ENCODE results near the gene TMEM53.
A peak's percentile ranks its signal among the peaks of the same experiment; 100 is the strongest.

Gene TMEM53

DNA sequence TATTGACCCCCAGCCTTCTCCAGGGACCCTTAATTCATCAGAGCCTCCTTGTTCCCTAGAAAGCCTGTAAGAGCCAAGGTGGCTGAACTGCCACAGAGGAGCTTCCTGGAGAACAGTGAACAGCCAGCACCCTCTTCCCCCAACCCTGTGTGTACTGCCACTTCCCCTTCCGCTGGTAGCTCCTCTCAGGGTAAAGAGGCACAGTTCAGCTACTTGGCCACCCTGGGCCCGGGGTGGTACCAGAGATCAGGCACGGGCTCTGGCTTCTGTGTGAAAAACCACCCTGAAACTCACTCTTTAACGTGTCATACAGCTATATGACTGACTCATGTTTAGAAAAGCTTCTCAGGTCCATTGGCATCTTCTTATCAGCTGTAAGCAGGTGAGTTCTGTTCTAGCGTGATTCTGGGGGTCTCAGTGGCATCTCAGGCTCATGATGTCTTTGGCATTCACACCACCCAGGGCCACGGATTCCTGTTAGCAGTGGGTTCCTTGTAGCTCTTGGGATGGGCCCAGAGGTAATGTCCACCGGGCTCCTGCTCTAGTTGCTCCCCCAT lies 22.6 kb upstream of the TMEM53 start:
- DNase-seq, result no peak

DNA sequence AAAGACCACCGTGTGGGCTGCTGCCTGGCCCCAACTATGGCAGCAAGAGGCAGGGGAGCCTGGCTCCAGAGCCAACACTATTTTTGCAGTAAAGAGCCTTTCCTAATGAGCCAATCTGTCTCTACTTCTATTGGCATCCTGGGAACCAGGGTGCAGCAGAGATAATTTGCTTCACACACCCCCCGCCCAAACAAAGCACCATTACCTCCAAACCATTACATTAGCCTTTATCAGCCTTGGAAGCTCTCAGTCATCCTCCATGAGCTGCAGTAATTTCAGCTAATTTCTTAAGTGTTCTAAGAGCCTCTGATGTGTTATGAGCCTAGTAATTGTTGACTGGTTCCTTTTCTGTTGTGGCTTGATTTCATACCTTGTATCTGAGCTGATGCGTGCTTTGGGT lies 21.8 kb upstream of the TMEM53 start:
- no peak for DNase-seq

DNA sequence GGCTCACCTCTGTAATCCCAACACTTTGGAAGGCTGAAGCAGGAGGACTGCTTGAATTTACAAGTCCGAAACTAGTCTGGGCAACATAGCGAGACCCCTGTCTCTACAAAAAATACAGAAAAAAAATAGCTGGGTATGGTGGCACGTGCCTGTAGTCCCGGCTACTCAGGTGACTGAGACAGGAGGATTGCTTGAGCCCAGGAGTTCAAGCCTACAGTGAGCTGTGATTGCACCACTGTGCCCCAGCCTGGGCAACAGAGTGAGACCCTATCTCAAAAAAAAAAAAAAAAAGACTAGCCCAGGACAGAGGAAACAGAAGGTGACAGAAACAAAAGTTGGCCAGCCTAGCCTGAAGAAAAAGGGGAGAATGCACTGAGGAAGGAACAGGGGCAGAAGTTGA lies 21.4 kb upstream of the TMEM53 start:
- DNase-seq, result no peak

DNA sequence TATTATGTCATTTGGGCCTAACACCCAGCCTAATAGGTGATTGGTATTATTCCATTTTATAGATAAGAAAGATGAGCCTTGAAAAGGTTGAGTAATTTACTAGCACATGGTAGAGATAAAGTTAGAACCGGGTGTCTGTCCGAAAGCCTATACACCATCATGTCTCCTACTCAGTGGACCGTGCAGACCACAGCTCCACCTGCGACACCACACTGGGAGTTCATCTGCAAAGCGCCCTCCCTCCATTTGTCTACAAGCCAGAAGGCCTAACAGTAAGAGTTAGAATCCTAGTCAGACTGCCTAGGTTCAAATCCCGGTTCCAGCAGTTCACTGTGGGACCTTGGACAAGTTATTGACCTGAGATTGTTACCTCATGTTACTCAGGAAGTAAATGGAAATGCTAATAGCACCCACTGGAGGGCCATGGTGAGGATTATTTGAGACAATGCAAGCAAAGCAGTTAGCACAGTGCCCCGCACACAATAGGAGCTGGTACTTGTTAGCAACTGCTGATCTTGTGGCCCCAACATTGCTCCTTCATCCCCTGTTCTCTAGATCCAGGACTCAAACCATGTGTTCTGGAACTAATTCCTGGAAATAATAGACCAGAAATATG lies 20.7 kb upstream of the TMEM53 start:
- DNase-seq, result no peak

DNA sequence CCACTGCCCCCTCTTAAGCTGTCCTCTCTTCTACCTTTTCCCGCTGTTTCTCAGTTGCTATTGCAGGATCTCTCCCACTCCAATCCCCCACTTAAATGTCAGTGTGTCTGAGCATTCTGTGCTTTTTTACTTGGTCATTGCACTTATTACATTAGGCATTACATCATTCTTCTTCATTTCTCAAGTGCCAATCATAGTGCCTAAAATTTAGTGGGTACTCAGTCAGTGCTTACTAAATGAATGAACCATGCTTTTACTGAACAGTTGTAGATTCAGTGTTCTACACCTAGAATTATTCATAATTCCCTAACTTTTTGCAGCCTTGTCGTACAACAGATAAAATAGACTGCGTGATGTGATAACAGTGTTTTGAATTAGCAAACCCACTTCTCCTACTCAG lies 19.6 kb upstream of the TMEM53 start:
- no peak for DNase-seq

DNA sequence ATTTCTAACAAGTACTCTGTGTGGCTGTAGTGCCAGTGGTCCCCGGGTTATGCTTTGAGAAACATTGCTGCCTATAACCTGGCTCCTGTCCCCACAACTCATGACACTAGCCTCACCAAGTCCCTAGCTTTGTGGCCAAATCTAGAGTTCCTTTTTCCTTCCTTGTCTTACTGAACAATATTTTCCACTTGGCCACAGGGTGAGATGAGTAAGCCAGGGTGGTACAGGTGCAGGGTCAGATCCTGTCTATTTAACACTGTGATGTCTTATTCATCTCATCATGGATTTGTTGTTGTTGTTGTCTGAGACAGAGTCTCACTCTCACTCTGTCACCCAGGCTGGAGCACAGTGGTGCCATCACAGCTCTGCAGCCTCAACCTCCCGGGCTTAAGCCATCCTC lies 18.9 kb upstream of the TMEM53 start:
- DNase-seq, result no peak

DNA sequence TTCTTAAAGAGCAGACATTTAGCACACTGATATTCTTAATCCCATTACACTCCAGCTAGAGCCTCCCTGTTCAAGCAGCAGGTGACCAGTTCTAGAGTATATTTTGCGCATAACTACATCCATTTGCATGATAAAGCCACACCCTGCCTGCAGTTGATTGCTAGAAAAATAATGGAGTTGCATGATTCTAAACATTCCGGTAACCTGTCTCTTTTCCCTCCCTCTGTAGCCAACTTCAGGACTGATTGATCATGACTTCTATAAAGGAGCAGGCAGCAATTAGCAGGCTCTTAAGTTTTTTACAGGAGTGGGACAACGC lies 15.1 kb upstream of the TMEM53 start:
- DNase-seq, result no peak

DNA sequence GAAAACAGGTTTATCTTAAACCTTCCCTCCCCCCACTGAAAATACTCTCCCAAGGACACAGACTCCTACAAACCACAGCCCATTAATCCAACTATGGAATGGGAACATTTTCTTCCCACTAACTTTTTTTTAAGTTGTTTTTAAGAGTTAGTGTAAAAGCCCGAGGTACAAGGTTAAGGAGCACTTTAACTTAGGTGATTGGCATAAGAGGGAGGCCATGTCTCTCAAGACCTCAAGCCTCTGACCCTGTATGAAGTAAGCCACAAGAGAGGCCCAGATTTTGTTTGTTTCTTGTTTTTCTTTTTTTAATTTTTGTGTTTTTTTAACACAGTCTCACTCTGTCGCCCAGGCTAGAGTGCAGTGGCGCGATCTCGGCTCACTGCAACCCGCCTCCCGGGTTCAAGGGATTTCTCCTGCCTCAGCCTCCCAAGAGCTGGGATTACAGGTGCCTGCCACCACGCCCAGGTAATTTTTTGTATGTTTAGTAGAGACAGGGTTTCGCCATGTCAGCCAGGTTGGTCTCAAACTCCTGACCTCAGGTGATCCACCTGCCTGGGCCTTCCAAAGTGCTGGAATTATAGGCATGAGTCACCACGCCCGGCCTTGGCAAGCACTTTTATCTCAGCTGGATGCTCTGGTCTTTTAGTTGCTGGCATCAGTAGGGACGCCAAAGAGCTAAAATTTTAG lies 14.6 kb upstream of the TMEM53 start:
- DNase-seq, result no peak

DNA sequence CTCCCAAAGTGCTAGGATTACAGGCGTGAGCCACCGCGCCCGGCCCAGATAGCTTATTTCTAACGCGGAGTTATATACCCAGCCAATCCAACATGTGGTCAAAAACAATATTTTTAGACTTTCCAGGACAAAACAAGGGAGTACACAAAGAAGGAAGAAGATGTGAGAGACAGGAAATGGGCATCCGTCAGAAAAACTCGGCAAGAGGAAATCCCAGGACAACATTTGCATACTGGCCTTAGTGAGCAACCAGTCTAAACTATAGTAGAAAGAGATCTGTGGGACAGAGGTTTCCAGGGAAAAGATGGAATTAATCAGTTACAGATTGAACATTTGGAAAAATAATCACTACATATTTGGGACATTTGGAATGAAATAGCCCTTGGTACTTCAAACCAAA lies 11.6 kb upstream of the TMEM53 start:
- no peak for DNase-seq

DNA sequence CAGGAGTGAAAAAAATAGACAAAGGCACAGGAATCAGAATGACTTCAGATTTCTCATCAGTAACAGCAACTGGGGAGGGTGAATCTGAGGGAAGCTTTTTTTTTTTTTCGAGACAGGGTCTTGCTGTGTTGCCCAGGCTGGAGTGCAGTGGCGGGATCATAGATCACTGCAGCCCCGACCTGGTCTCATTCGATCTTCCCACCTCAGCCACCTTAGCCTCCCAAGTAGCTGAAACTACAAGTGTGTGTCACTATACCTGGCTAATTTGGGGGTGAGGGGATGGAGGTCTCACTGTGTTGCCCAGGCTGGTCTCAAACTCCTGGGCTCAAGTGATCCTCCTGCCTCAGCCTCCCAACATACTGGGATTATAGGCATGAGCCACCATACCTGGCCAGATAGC lies 10.9 kb upstream of the TMEM53 start:
- DNase-seq, result no peak

DNA sequence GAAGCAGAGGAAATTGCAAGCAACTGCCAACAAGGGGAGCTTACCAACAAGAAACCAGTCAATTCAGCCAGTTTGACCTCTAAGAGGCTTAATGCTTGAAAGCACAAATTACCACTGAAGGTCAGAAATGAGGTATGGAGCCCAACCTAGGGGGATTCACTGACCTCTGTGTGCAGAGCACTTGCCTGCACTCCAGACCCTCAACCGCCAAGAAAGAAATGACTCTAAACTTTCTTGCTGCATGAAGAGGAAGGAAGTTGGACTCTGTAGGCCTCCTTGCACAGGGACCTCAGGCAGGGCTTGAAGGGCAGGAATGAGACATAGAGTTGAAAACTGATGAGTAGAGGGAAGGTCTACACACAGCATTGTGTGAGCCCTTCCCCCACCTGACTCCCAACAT lies 10.2 kb upstream of the TMEM53 start:
- no peak for DNase-seq

DNA sequence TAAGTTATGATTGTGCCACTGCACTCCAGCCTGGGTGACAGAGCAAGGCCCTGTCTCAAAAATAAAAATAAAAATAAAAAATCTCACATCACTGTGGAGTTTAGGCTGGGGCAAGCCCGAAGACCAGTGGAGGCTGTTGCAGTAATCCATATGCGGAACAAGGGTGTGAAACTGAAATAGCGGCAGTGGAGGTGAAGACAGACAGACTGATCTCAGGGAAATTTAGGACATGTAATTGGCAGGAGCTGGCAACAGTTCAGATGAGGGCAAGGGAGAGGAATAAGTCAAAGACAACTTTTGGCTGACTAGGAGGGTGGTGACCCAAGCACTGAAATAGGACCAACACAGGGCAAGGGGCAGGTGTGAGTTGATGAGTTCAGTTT lies 8.6 kb upstream of the TMEM53 start:
- DNase-seq, result no peak

DNA sequence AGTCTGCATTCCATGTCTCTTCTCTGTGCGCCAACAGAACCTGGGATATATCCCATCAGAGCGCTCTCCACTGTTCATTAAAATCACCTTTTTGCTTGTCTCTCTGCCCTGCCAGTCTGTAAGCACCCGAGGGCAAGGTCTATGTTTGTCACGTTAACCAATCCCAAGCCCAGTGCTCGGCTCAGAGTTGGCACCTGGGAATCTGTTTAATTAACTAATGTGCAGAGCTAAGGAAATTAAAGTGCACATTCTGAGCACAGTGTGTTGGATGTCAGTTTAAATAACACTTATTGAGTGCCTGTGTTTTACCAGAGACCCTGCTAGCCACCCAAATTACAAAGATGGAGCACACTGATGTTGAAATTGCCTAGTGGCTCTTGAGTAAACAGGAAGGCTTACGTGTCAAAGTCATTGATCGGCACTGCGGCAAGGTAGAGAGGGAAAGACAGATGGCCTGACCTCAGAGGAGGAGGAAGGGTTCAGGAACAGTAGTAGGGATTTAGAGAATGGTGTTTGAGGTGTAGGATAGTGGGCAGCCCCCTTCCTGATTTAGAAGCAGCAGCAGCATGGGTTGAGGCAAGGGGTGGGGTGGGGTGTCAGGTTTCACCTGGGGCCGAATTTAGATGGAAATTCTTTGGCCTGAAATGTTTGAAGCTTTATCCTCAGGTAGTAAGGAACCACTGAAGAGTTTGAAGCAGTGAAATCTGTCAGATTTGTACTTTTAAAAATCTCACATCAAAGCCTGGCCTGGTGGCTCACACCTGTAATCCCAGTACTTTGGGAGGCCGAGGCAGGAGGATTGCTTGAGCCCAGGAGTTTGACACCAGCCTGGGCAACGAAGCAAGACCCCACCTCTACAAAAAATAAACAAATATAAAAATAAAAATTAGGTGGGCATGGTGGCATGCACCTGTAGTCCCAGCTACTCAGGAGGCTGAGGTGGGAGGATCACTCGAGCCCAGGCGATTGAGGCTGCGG lies 7.9 kb upstream of the TMEM53 start:
- peak in 1 of 2 experiments; percentile 49 for DNase-seq

DNA sequence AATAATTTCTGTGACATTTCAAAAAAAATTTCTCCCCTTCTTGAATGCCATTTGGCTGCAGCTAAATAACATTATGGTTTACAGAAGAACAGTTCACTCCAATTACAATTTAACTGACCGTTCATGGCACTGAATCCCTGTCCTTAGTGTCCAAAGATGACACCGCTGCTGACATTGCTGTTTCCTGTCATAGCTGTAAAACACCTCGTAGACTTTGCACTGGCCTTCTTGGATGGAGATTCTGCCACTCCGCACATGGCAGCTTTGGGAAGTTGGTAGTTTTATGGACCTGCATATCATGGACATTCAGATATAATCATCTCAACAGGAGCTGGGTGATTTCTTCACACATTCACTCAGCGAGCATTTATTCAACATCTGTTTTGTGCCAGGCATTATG lies 5.2 kb upstream of the TMEM53 start:
- no peak for DNase-seq

DNA sequence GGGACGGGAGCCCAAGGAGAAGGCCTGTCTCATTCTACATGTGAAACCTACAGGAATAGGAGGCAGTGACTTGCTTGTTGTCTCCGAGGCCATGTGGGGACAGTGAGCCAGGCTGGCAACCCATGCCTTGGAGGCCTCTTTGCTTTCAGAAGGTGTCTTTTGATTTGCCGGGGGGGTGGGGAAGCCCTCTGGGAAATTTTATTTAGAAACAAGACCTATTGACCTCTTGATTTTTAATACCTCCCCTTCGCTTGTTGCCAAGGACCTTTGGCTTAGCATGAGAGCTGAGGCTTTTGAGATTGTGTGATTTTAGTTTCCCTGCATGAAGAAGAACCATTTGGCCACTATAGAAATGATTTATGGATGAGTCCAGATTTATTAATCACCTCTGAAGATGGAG lies 4.3 kb upstream of the TMEM53 start:
- no peak for DNase-seq

DNA sequence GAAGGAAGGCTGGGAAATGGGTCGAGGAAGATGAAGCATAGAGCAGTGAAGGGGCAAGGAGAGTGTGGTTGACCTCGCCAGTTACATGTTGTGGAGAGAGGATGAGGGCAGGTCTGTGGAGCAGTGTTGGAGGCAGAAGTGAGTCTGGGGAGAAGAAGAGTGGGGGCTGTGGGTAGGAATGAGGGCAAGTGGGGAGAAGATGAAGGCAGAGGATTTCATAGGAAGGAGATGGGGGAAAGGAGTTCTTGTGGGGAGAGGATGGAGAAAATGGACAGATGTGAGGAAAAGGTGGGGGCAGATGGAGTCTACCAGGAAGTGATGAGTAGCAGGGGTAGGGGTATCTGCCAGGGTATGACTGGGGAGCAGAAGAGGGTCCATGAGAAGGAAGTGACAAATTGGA lies 3.8 kb upstream of the TMEM53 start:
- no peak for DNase-seq

DNA sequence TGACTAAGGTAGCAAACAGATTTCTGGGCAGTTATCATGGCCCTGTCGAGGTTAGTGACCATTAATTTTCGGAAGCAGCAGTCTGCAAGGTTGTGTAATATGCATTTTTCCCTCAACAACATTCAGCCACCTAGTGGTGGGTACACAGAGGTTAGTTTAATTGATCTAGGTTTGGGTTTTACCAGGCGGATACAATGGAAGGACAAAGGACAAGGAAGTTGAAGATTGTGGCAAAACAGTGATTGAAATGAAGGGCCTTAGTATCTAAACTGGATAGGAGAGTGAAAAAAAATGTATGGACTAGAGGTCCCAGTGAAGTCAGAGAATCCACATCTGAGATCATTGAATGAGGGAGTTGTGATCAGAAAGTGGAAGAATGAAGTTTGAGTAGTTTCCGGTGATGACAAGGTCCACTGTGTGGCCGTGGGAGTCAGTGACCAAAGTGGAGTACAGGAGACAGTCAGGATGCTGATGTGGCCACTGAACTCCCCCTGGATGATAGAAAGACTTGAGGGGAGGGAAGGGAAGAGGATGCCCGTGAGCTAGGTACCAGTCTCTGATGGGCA lies 3.0 kb upstream of the TMEM53 start:
- peak; percentile 33 to 50 for DNase-seq

DNA sequence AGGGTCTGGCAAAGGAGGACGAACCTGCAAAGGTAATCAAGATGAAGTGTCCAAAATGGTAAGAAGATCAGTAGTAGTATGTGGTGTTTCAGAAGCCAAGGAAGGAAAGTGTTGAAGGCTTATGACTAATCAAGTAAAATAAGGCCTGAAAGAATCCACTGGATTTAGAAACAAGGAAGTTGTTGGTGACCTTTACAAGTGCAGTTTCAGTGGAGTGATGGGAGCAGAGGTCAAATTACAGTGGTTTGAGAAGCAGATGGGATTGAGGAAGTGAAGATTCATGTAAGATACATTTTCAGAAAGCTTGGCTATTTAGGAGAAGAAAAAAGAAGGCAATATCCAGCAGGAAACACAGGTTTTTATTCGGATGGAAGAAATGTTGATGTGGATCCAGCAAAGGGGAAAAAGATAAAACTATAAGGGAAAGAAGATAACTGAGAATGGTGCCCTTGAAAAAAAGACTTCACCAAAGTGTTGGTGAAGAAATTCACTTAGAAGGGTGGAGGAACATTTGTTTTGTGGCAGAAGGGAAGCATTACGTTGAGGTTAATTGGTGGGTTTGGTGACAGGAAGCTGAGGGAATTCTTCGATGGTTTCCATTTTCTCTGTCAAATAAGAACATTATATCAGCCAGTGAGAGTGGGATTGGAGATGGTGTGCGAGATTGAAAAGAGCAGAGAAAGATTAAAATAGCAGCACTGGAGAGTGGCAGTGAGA lies 2.4 kb upstream of the TMEM53 start:
- DNase-seq, result no peak

DNA sequence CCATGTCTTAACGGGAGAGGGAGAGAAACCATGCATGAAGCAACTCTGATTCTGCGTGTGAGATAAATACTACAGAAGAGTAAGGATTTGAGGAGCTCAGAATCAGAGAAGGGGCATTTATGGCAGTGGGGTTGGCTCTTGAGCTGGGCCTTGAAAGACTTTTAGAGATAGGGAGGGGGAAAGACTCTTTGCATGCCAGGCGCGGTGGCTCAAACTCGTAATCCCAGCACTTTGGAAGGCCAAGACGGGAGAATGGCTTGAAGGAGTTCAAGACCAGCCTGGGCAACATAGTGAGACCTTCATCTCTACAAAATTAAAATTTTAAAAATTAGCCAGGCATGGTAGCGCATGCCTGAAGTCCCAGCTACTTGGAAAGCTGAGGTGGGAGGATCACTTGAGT lies 905 bp upstream of the TMEM53 start:
- DNase-seq, result no peak

DNA sequence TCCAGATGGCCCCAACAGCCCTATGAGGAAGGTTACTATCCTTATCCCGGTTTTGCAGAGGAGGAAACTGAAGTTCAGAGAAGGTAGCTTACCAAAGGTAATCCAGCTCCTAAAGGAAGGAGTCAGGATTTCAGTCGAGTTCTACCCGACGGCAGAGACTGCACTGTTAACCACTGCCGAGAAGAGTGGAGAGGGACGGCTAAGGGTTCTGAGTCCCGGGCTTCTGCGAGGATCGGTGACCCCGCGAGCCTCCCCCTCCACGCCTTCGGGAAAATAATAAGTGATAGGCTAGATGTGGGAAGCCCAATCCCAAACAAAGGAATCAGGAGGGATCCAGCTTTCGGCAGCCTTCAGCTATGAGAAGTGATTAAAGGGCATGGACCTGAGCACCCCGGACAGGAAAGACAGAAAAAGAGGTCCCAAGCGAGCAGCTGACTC lies 587 bp downstream of the TMEM53 start:
- no peak for DNase-seq

DNA sequence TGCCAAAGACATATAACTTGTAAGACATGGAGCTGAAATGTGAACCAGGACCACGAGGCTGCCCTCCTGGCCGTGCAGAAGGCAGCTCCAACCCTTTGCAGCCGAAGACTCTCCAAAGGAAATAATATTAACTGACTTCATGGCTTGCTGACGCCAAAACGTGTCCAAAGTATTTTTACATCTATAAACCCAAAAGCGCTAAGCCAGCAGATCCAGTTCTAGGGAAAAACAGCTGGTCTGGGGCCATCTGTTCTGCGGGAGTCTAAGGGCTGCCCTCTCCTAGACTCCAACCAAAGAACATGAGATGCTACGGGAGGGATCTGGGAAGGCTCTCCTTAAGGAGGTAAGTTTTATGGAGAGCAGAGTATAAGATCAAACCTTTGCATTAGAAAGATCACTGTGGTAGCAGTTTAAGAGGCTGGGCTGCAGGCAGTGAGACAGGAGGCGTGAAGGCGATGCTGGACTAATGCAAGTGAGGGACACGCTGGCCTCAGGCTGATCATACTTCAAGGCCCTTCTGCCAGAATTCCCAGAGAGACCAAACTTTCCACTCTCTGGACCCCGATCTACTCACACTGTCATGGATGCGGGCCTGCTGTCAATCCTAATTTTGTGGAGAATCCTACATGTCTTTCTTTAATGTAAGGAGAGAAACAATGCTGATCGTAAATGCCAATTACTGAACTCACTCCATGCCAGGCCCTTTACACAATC lies 1.2 kb downstream of the TMEM53 start:
- no peak for DNase-seq
